Measurements from ENCODE around the gene OOSP1.
"Not testable (repeated sequence)": the region's sequence is repeated elsewhere in the genome, so short reads cannot be mapped to it uniquely, and the experiment has no call there.

Gene OOSP1

DNA sequence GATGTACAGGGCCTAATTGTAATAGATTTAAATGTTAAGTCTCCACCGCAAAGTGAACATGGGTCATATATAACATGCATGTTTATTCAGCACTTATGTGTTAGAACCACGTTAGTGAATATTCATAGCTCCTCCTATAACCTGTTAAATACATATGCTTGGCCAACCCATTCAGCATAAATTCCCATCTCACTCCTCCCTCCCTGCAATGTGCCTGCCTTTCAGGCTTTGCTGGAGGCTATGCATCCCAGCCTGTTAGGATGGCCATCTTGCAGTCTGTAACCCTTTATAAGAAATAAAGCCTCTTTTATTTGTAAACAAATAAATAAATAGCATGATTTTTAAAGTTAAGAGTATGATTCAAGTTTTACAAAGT, 23.9 kb downstream of the OOSP1 start:
- no peak for DNase-seq

DNA sequence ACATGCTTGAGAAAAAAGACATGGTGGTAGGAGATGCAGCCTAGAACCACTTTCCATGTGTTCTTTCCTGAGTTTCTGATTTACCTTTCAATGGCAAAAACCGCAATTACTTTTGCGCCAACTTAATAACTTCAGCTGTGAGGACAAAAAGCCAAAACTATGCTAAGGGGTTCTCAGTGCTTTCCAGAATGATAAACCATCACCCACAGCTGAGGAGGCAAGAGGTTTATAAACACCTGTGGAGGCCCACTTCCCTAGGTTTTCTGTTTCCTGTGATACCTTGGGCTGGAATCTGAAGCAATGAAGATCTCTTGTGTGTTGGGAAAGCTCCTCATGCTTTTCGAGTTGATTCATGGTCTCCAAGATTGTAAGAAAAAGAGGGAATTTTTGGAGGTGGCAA, 25.5 kb downstream of the OOSP1 start, which contains the start of gene OOSP4A:
Gene OOSP4A (plus strand): TSS at position 301 of the 400 bp plus-strand sequence. CDS start 0 bp downstream, at position 301.
- DNase-seq, result no peak

GRCh38 chr11:59965424-59965823, 27.2 kb downstream of the OOSP1 start:
- DNase-seq, result no peak

DNA sequence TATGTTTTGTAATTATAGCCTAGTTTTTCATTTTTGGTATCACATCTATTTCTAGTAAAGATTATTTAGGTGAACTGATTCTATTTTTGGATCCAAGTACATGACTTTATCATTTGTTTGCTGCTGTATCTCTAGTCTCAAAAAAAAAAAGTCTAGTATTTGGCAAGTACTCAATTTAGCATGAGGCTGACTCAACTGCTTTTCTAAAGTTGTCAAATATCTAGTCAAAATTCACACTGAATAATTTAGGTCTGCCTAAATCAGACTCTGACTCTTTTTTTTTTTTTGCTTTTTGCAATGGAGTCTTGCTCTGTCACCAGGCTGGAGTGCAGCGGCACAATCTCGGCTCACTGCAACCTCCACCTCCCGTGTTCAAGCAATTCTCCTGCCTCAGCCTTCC, 28.0 kb downstream of the OOSP1 start:
- no peak for DNase-seq

DNA sequence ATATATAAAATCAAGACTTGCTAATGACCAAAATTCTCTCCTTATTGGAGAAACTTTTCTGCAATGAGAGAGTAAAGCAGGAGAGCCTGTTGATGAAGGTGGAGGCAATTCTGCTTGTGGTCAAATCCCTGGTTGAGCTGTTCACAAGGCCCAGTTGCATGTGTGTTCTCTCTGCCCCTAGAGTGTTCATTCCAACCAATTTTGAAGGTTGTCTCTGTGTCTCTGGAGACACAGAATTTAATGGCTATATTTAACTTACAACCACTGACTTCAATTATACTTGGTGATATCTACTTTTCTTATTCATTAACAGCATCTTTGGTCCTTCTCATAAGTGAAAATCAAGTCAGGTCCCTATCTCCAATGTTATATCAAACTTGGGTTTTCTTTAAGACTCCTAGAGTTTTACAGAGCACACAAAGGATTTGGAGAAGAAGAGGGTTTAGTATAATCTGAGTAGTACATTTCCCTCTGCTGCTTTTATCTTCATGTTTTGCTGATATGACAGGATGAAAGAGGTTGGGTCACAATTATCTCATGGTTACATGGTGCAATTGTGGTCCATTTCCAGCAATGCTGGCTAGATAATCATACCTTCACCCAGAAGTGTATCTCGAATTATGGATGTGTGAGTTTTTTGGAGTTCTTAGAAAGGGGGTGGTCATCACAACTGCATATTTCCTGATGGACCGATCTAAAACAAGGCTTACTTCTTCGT, 29.6 kb downstream of the OOSP1 start:
- no peak for DNase-seq

GRCh38 chr11:59968395-59968783, 30.2 kb downstream of the OOSP1 start:
- no peak for DNase-seq

- DNase-seq, result no peak
Observed at GRCh38 chr11:59973097-59973496, 34.9 kb downstream of the OOSP1 start.

GRCh38 chr11:59981106-59981770, 43.0 kb downstream of the OOSP1 start:
- no peak for DNase-seq

DNA sequence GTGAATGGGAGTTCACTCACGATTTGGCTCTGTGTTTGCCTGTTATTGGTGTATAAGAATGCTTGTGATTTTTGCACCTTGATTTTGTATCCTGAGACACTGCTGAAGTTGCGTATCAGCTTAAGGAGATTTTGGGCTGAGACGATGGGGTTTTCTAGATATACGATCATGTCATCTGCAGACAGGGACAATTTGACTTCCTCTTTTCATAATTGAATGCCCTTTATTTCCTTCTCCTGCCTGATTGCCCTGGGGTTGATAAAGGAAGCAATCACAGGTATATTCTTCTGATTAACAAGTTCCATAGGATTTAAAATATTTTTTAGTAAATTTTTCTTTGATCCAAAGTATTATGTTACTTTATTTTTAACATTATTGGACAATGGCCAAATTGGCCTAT, 43.8 kb downstream of the OOSP1 start:
- not testable (repeated sequence) for DNase-seq

DNA sequence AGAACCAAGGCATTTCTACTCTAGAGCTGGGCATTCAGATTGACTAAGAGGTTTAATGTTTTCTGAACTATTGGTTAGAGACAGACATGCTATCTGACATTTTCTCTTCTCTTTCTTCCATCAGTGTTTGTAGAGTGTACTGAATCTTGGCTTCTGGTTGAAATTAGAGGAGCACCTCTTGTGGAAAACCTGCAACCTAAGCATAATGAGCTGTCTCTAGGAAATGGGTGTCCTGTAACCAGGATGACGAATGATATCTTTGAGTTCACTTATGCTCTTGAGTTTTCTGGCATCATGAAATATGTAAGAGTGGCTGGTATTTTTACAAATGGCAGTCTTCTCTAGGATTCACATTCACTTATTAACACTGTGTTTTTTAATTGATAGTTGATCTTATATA, 45.0 kb downstream of the OOSP1 start:
- DNase-seq, result no peak

- no peak for DNase-seq
Observed at GRCh38 chr11:59984368-59984767, 46.1 kb downstream of the OOSP1 start.

- DNase-seq, result no peak
Observed at GRCh38 chr11:59990421-59990820, 52.2 kb downstream of the OOSP1 start.

DNA sequence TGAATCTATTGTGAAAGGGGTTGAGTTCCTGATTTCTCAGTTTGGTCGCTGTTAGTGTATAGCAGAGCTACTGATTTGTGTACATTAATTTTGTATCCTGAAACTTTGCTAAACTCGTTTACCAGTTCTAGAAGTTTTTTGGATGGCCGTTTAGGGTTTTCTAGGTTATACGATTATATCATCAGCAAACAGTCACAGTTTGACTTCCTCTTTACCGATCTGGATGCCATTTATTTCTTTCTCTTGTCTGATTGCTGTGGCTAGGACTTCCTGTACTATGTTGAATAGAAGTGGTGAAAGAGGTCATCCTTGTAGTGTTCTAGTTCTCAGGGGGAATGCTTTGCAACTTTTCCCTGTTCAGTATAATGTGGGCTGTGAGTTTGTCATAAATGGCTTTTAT, 54.2 kb downstream of the OOSP1 start:
- no peak for DNase-seq

DNA sequence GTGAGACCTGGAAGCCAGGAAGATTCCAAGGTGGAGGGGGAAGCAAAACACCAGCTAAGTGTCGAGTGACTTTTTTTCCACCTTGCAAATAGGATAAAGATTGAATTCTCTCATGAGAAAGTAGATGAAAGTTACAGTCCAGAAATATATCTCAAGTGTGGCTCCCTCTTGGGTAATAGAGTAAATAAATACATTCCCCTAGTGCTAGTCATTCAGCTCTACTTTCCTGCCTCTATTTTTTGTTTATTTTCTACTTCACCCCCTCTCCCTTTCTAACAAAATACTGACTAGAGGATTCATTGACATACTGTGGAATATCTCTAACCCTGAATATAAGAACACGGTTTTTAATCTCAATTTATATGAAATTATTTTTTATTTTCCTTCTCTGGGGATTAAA, 59.6 kb downstream of the OOSP1 start:
- DNase-seq, result no peak

DNA sequence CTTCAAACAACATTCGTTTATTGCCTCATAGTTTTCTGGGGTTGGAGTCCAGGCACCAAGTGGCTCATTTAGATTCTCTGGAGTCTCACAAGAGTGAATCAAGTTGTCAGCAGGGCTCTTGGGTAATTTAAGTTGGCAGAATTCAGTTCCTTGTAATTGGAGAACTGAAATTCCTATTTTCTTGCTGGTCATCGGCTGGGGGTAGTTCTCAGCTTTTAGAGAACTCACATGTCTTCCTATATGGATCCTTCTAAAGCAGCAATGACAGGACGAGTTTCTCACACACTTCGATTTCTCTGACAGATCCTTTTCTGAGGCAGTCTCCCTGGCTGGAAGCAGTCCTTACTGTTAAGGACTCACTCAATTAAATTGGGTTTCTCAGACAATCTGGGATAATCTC, 61.5 kb downstream of the OOSP1 start:
- DNase-seq, result no peak

DNA sequence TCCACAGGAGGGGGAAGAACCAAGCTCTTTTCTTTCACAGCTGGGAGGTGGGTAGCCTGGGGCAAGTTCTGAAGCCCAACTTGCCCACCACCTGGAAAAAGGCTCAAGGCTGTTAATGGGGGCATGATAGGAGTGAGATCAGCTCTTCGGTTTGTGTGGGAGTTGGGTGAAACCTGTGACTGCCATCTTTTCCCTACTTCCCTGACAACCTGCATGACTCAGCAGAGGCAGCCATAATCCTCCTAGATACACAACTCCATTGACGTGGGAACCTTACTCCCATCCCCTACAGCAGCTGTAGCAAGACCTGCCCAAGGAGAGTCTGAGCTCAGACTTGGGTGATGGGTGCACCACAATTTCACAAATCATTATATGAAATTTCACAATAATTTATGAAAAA, 65.5 kb downstream of the OOSP1 start:
- DNase-seq, result no peak

DNA sequence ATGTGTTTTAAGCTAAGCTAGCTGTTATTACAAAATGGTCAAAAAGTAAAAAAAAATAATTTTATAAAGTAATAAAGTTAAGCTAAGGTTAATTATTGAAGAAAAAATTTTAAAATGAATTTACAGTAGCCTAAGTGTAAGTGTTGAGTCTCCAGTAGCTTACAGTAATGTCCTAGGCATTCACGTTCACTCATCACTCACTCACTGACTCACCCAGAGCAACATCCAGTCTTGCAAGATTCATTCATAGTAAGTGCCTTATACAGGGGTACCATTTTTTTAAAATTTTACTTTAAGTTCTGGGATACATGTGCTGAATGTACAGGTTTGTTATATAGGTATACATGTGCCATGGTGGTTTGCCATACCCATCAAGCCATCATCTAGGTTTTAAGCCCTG, 67.1 kb downstream of the OOSP1 start:
- DNase-seq, result no peak
